Measurements from ENCODE around the gene FERMT3. TPM values are rescaled to one million over a fixed set of nuclear protein-coding genes. Genes with fewer than 3 reads are reported as not detected.

The FERMT3 gene
- total RNA-seq, 1 donor from 2014 or later, result 24.3 TPM

DNA sequence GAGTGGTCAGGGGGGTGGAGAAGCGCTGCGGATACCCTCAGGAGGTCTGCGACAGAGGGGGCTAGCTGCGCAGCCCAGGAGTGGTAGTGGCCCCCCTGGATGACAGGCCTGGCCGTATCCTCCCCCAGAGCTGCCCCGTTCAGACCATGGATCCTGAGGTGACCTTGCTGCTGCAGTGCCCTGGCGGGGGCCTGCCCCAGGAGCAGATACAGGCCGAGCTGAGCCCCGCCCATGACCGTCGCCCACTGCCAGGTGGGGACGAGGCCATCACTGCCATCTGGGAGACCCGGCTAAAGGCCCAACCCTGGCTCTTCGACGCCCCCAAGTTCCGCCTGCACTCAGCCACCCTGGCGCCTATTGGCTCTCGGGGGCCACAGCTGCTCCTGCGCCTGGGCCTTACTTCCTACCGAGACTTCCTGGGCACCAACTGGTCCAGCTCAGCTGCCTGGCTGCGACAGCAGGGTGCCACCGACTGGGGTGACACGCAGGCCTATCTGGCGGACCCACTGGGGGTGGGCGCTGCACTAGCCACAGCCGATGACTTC is 20.1 kb downstream of the FERMT3 start:
- Histone ChIP-seq H3K27ac (peak overlapping the region; percentile 81), H3K27me3 (no peaks in the 10 kb centered on the region), H3K4me1 (peaks cover 63% of the 10 kb centered on the region), H3K36me3 (no peaks in the 10 kb centered on the region), H3K4me3 (peak overlapping the region; percentile 78 to 97), H3K9me3 (no peaks in the 10 kb centered on the region)
- intact Hi-C loops (cut with DNase I), result no loop called here
- TF ChIP-seq POLR2A (IDR thresholded peaks at IDR 0.05), result no peak
- TF ChIP-seq, protein P1, sequence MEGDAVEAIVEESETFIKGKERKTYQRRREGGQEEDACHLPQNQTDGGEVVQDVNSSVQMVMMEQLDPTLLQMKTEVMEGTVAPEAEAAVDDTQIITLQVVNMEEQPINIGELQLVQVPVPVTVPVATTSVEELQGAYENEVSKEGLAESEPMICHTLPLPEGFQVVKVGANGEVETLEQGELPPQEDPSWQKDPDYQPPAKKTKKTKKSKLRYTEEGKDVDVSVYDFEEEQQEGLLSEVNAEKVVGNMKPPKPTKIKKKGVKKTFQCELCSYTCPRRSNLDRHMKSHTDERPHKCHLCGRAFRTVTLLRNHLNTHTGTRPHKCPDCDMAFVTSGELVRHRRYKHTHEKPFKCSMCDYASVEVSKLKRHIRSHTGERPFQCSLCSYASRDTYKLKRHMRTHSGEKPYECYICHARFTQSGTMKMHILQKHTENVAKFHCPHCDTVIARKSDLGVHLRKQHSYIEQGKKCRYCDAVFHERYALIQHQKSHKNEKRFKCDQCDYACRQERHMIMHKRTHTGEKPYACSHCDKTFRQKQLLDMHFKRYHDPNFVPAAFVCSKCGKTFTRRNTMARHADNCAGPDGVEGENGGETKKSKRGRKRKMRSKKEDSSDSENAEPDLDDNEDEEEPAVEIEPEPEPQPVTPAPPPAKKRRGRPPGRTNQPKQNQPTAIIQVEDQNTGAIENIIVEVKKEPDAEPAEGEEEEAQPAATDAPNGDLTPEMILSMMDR (IDR thresholded peaks at IDR 0.05), result no peak
- peak in 1 of 2 donors; percentile 73 for TF ChIP-seq POLR2AphosphoS5 (IDR thresholded peaks at IDR 0.05; ENCODE audit: insufficient read depth in 1 of 2, low read depth in 1 of 2)
- no peak for DNase-seq (ENCODE audit: extremely low spot score in 2 of 2)

DNA sequence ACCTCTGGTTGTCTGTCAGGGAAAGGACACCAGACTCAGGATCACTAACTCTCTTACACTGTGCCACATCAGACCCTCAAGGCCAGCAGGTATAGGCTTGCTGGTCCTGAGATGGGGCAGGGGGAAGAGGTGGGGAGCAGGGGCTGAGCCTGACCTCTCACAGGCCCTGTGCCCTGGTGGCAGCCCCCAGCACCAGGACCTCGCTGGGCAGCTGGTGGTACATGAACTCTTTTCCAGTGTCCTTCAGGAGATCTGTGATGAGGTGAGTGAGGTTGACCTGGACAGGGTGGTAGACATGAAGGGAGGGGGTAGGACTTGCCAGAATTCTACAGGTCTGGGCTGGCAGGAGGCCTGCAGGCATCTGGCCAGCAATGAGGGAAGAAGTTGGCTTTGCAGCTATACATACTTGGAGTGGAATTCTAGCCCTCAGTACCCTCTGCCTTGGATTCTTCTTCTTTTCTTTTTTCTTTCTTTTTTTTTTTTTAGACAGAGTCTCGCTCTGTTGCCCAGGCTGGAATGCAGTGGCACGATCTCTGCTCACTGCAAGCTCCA is 21.0 kb downstream of the FERMT3 start:
- H3K4me1 ChIP-seq, result peaks cover 71% of the 10 kb centered on the region
- peak overlapping the region; percentile 78 to 97 for H3K4me3 ChIP-seq
- no peaks in the 10 kb centered on the region for H3K27me3 ChIP-seq
- DNase-seq (ENCODE audit: extremely low spot score in 2 of 2), result no peak
- TF ChIP-seq POLR2AphosphoS5 (IDR thresholded peaks at IDR 0.05; ENCODE audit: insufficient read depth in 1 of 2, low read depth in 1 of 2) (no peak), POLR2A (IDR thresholded peaks at IDR 0.05) (no peak)
- TF ChIP-seq, protein P1 (IDR thresholded peaks at IDR 0.05), result no peak
- no peaks in the 10 kb centered on the region for H3K9me3 ChIP-seq
- intact Hi-C loops (cut with DNase I), result no loop called here
- H3K36me3 ChIP-seq, result no peaks in the 10 kb centered on the region
- H3K27ac ChIP-seq, result peak overlapping the region; percentile 81

DNA sequence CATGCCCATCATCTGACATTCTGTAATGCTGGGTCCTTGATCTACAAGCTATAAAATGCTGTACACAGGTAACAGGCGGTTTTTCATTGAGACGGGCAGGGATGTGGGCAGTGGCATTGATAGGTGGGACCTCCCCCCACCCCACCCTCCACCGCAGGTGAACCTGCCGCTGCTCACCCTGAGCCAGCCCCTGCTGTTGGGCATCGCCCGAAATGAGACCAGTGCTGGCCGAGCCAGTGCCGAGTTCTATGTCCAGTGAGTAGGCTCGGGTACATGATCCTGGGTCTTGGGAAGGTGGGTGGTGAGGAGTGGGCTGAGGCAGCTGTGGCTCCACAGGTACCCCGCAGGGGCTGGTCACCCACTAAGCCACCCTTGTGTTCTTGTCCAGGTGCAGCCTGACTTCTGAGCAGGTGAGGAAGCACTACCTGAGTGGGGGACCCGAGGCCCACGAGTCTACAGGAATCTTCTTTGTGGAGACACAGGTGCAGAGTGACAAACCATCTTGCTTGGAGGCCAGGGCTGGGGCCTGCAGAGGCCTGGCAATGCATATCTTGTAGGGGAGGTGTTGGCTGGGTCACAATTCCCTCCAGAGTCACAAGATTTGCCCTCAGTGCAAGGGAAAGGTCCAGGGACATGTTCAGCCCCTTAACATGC is 22.7 kb downstream of the FERMT3 start:
- no peak for DNase-seq (ENCODE audit: extremely low spot score in 2 of 2)
- peaks cover 74% of the 10 kb centered on the region for H3K4me1 ChIP-seq

DNA sequence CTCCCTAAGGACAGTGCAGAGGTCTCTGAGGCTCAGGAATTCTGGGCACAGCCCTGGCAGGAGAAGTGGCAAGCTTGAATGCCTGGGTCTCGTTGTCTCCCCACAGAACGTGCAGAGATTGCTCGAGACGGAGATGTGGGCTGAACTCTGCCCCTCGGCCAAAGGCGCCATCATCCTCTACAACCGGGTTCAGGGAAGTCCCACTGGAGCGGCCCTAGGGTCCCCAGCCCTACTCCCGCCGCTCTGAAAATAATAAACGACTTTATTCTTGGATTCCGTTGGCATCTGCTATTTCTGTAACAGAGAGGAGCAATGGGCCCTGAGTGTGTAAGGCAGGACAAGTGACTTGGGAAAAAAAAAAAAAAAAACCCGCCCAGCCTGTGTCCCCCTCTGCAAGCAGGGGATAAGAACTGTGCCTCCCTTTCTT is 23.2 kb downstream of the FERMT3 start:
- TF ChIP-seq POLR2AphosphoS5 (IDR thresholded peaks at IDR 0.05; ENCODE audit: insufficient read depth in 1 of 2, low read depth in 1 of 2) (no peak), POLR2A (IDR thresholded peaks at IDR 0.05) (no peak)
- TF ChIP-seq, protein P1 (IDR thresholded peaks at IDR 0.05), result no peak
- no peak for DNase-seq (ENCODE audit: extremely low spot score in 2 of 2)
- Histone ChIP-seq H3K36me3 (no peaks in the 10 kb centered on the region), H3K4me3 (peak overlapping the region; percentile 62 to 85), H3K27ac (peak overlapping the region; percentile 97), H3K27me3 (no peaks in the 10 kb centered on the region), H3K4me1 (peaks cover 73% of the 10 kb centered on the region), H3K9me3 (no peaks in the 10 kb centered on the region)
- intact Hi-C loops (cut with DNase I), result no loop called here

More for the DNA sequence above, 22.7 kb downstream of the FERMT3 start:
- intact Hi-C loops (cut with DNase I), result no loop called here
- Histone ChIP-seq H3K27ac (peak overlapping the region; percentile 97), H3K9me3 (no peaks in the 10 kb centered on the region), H3K27me3 (no peaks in the 10 kb centered on the region), H3K36me3 (no peaks in the 10 kb centered on the region), H3K4me3 (peak overlapping the region in 1 of 2 donors; percentile 62)
- TF ChIP-seq, protein P1 (IDR thresholded peaks at IDR 0.05), result no peak
